Activated T-cell treated with anti-CD3 and anti-CD28 coated beads, Interleukin-2, amount 50 U/mL, for 72 hours (primary cell): ENCODE measurements around the gene AKT2. TPM values are rescaled to one million over a fixed set of nuclear protein-coding genes. Genes with fewer than 3 reads are reported as not detected.

Experiments
- ATAC-seq, 2 donors: fragments of 150-1000 bp; cut with Tn5 transposase; replicated peaks in 1 of 2; 2 replicates each; pipeline ENCODE4 v1.10.0; 2021; ENCODE audit warnings: moderate library complexity in 2 of 2, mild to moderate bottlenecking in 1 of 2
- DNase-seq, 2 donors: peaks; one replicate each; pipeline ENCODE4 v3.0.0; 2021 to 2022; ENCODE audit warnings: mixed read lengths in 1 of 2
- H3K27ac Mint-ChIP-seq: one replicate; pipeline ENCODE4 v1.8.0; 2022; ENCODE audit warnings: mild to moderate bottlenecking, moderate library complexity, mixed read lengths
- H3K27me3 Mint-ChIP-seq: one replicate; pipeline ENCODE4 v1.8.0; 2022; ENCODE audit warnings: low read depth, mixed read lengths
- H3K36me3 Mint-ChIP-seq, 2 donors: one replicate each; pipeline ENCODE4 v1.8.0; 2022; ENCODE audit warnings: mixed read lengths in 2 of 2, mild to moderate bottlenecking in 1 of 2; ENCODE audit not compliant: insufficient read depth in 2 of 2
- H3K4me1 Mint-ChIP-seq: one replicate; pipeline ENCODE4 v1.8.0; 2022; ENCODE audit warnings: low read depth, mixed read lengths
- H3K4me3 Mint-ChIP-seq, 2 donors: one replicate each; pipeline ENCODE4 v1.8.0; 2022; ENCODE audit warnings: mild to moderate bottlenecking in 2 of 2, mixed read lengths in 2 of 2, moderate library complexity in 2 of 2
- H3K9me3 Mint-ChIP-seq, 2 donors: one replicate each; pipeline ENCODE4 v1.8.0; 2022; ENCODE audit warnings: mixed read lengths in 2 of 2
- total RNA-seq, 2 donors: library from RNA; stranded (reverse); gene quantifications; one replicate each; pipeline ENCODE4 v1.2.3, GENCODE V29; 2022

AKT2 gene
- total RNA-seq, 2 donors from 2014 or later = 190 to 197 TPM

- no peaks in the 10 kb centered on the region for H3K9me3 Mint-ChIP-seq
- no peaks in the 10 kb centered on the region for H3K27me3 Mint-ChIP-seq
- peaks cover 29% of the 10 kb centered on the region for H3K4me1 Mint-ChIP-seq
- ATAC-seq = no peak
- H3K4me3 Mint-ChIP-seq = peak overlapping the region; percentile 5 to 20
- no peaks in the 10 kb centered on the region for H3K36me3 Mint-ChIP-seq
- no peak overlapping the region for H3K27ac Mint-ChIP-seq
- no peak for DNase-seq
Observed at GRCh38 chr19:40193587-40193849, 91.6 kb downstream of the AKT2 start.

- H3K4me3 Mint-ChIP-seq = peak overlapping the region; percentile 69 to 74
- ATAC-seq = no peak
- peaks cover 29% of the 10 kb centered on the region for H3K4me1 Mint-ChIP-seq
- no peak overlapping the region for H3K27ac Mint-ChIP-seq
- no peaks in the 10 kb centered on the region for H3K27me3 Mint-ChIP-seq
- no peak for DNase-seq
- H3K9me3 Mint-ChIP-seq = no peaks in the 10 kb centered on the region
- no peaks in the 10 kb centered on the region for H3K36me3 Mint-ChIP-seq
Observed at GRCh38 chr19:40192758-40193586, 92.2 kb downstream of the AKT2 start.

GRCh38 chr19:40191836-40192646 is 93.1 kb downstream of the AKT2 start:
- no peaks in the 10 kb centered on the region for H3K9me3 Mint-ChIP-seq
- H3K27ac Mint-ChIP-seq = no peak overlapping the region
- no peaks in the 10 kb centered on the region for H3K27me3 Mint-ChIP-seq
- peak; percentile 8 to 9 for ATAC-seq
- H3K4me3 Mint-ChIP-seq = peak overlapping the region; percentile 69 to 74
- DNase-seq = peak; percentile 40
- no peaks in the 10 kb centered on the region for H3K36me3 Mint-ChIP-seq
- peaks cover 29% of the 10 kb centered on the region for H3K4me1 Mint-ChIP-seq

- Mint-ChIP-seq H3K36me3 (no peaks in the 10 kb centered on the region), H3K4me3 (peak within 1 kb of the TSS; percentile 87 to 97), H3K27ac (peak within 1 kb of the TSS; percentile 96), H3K9me3 (no peaks in the 10 kb centered on the region), H3K4me1 (peaks cover 29% of the 10 kb centered on the region), H3K27me3 (no peaks in the 10 kb centered on the region)
- peak; percentile 87 to 89 for DNase-seq
- peak; percentile 87 to 89 for ATAC-seq
Observed at GRCh38 chr19:40190891-40191835, 94.0 kb downstream of the AKT2 start, which contains the start of gene MAP3K10. MAP3K10 (plus strand) TSS chr19:40191426; CDS start chr19:40192032, 606 bp downstream.

GRCh38 chr19:40184273-40184672 is 100.9 kb downstream of the AKT2 start:
- H3K4me1 Mint-ChIP-seq = no peaks in the 10 kb centered on the region
- H3K27me3 Mint-ChIP-seq = peaks cover 10% of the 10 kb centered on the region
- no peak overlapping the region for H3K4me3 Mint-ChIP-seq
- H3K27ac Mint-ChIP-seq = no peak overlapping the region
- no peaks in the 10 kb centered on the region for H3K36me3 Mint-ChIP-seq
- ATAC-seq (no peak), DNase-seq (no peak)
- no peaks in the 10 kb centered on the region for H3K9me3 Mint-ChIP-seq

Other genes starting within 250 kb of the AKT2 start
- gene ZNF780B, start 229.1 kb downstream of the AKT2 start, total RNA-seq = 10 to 100 TPM; 11.7 to 15.9 TPM
- gene ZNF780A, start 194.4 kb downstream of the AKT2 start, total RNA-seq = 10 to 100 TPM; 13.8 to 15.0 TPM
- gene MAP3K10, start 93.9 kb downstream of the AKT2 start, total RNA-seq = 10 to 100 TPM; 12.7 to 22.0 TPM
- not detected for gene TTC9B, start 67.0 kb downstream of the AKT2 start, total RNA-seq
- 1 to 10 TPM in 1 of 2 donors, under 1 TPM in 1; 0.81 to 1.2 TPM for gene CCNP, start 58.7 kb downstream of the AKT2 start, total RNA-seq
- 10 to 100 TPM; 20.7 to 24.8 TPM for gene C19orf47, start 63.1 kb upstream of the AKT2 start, total RNA-seq
- gene PLD3, start 63.4 kb upstream of the AKT2 start, total RNA-seq = 100 to 1,000 TPM in 1 of 2 donors, 10 to 100 TPM in 1; 99.8 to 102 TPM
- gene HIPK4, start 104.8 kb upstream of the AKT2 start, total RNA-seq = under 1 TPM in 1 of 2 donors, not detected in 1; 0.12 TPM
- gene PRX, start 128.0 kb upstream of the AKT2 start, total RNA-seq = 1 to 10 TPM; 3.4 to 3.7 TPM
- gene SERTAD1, start 140.6 kb upstream of the AKT2 start, total RNA-seq = 10 to 100 TPM; 12.9 to 16.9 TPM
- gene SERTAD3, start 159.0 kb upstream of the AKT2 start, total RNA-seq = 10 to 100 TPM; 12.6 to 16.3 TPM
- 10 to 100 TPM; 40.7 to 51.0 TPM for gene BLVRB, start 180.4 kb upstream of the AKT2 start, total RNA-seq
- 1 to 10 TPM; 2.2 to 4.8 TPM for gene SPTBN4, start 181.7 kb upstream of the AKT2 start, total RNA-seq